Vagina (tissue), 2 donors: ENCODE results near the gene TMIGD1.

Experiments
- POLR2A ChIP-seq, 2 donors: fragments of 450-650 bp; IDR thresholded peaks; one replicate each; pipeline ENCODE4 v1.6.1; 2017; ENCODE audit warnings: antibody characterized with exemption in 2 of 2, mild to moderate bottlenecking in 2 of 2, moderate library complexity in 2 of 2
- POLR2AphosphoS5 ChIP-seq, 2 donors: sonication (generic); formaldehyde crosslinking; IDR thresholded peaks; one replicate each; pipeline ENCODE4 v1.9.0; 2017; ENCODE audit warnings: antibody characterized with exemption in 2 of 2, mild to moderate bottlenecking in 2 of 2, low read depth in 1 of 2; ENCODE audit not compliant: insufficient read depth in 1 of 2
- TF ChIP-seq, protein P1 (sequence below), 3 experiments: fragments of 450-650 bp in 2 of 3; fragments of 200-600 bp in 1 of 3; sonication (generic) in 1 of 3; IDR thresholded peaks; one replicate each; pipeline ENCODE4 v1.5.1; 2017 to 2019; ENCODE audit warnings: antibody characterized with exemption in 3 of 3, mild to moderate bottlenecking in 2 of 3, moderate library complexity in 2 of 3

DNA sequence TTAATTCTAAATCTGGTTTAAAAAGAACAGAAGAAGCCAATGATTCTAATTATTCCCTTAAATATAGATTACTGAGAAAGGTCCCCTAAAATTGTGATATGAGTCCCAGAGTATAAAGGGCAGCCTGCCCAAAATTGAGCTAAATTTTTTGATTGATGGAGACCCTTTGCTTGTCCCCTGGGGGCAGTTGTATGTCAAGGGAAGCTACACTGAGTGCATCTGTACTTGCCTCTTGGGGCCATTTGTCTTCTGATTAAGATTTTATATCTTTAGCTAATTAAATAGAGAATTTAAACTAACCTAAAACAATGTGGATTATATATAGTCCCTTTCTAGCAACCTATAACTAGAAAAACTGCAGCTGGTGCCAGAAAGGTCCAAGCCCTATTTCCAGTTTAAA lies 54.7 kb downstream of the TMIGD1 start:
- TF ChIP-seq, protein P1, sequence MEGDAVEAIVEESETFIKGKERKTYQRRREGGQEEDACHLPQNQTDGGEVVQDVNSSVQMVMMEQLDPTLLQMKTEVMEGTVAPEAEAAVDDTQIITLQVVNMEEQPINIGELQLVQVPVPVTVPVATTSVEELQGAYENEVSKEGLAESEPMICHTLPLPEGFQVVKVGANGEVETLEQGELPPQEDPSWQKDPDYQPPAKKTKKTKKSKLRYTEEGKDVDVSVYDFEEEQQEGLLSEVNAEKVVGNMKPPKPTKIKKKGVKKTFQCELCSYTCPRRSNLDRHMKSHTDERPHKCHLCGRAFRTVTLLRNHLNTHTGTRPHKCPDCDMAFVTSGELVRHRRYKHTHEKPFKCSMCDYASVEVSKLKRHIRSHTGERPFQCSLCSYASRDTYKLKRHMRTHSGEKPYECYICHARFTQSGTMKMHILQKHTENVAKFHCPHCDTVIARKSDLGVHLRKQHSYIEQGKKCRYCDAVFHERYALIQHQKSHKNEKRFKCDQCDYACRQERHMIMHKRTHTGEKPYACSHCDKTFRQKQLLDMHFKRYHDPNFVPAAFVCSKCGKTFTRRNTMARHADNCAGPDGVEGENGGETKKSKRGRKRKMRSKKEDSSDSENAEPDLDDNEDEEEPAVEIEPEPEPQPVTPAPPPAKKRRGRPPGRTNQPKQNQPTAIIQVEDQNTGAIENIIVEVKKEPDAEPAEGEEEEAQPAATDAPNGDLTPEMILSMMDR (IDR thresholded peaks at IDR 0.05) = no peak
- TF ChIP-seq POLR2A (IDR thresholded peaks at IDR 0.05) = no peak
- no peak for TF ChIP-seq POLR2AphosphoS5 (IDR thresholded peaks at IDR 0.05; ENCODE audit: insufficient read depth in 1 of 2, low read depth in 1 of 2)
